GM21737 (cell line): ENCODE results near the gene SLC34A1.
A peak's percentile ranks its signal among the peaks of the same experiment; 100 is the strongest.
"Not testable (repeated sequence)": the region's sequence is repeated elsewhere in the genome, so short reads cannot be mapped to it uniquely, and the experiment has no call there.

Source experiments
- ATAC-seq: cut with Tn5 transposase; IDR thresholded peaks from one replicate; pipeline ENCODE4 v1.9.1; 2021; ENCODE audit warnings: mild to moderate bottlenecking, moderate library complexity; ENCODE audit not compliant: unreplicated experiment

Gene SLC34A1

GRCh38 chr5:177405312-177405711, 21.1 kb downstream of the SLC34A1 start:
- ATAC-seq = no peak

- ATAC-seq = no peak
Observed at GRCh38 chr5:177405805-177406204, 21.6 kb downstream of the SLC34A1 start.

GRCh38 chr5:177409043-177409801, 25.0 kb downstream of the SLC34A1 start, which contains the start of gene F12:
F12 (minus strand) TSS chr5:177409564; CDS start chr5:177409527, 37 bp downstream.
- ATAC-seq = no peak

DNA sequence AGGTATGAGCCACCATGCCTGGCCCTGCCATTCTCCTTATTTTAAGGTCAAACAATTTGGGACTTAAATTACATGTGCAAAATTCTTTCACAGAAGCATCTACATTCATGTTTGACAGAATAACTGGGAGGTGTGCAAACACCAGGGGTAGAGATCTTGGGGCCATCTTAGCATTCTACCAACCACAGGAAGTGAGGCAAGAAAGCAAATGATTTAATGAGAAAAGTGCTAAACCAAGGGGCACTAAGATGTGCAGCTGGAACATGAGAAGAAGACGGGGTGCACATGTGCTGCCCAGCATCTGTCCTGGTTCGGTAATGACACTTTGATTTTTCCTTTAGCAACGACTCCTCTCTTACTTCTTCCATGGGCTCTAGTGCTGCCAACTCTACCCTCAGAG, 26.3 kb downstream of the SLC34A1 start:
- no peak for ATAC-seq

DNA sequence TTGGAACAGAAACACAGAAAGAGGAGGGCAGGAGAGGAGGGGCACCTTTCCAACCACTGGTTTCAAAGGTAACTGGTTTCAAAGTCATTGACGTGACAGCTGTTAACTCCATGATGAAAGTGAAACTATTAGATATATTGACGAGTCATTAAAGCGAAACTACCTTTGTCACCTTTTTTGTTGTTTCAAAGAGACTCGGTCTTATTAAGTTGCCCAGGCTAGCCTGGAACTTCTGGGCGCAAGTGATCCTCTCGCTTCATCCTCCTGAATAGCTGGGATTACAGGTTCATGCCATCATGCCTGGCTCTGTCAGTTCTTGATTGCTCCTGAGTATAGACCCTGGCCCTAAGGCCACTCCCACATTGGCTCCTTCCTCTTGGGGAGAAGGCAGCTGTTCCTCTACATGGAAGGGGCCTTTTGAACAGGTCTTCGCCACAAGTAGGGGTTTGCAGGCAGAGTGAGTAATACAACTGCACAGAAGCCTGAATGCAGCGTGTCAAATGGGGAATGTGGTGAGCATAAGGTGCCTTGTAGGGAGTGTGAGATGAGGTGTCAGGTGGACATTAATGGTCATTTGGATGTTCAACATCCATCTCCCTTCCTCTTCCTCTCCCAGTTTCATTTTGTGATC, 28.5 kb downstream of the SLC34A1 start:
- peak; percentile 55 for ATAC-seq

DNA sequence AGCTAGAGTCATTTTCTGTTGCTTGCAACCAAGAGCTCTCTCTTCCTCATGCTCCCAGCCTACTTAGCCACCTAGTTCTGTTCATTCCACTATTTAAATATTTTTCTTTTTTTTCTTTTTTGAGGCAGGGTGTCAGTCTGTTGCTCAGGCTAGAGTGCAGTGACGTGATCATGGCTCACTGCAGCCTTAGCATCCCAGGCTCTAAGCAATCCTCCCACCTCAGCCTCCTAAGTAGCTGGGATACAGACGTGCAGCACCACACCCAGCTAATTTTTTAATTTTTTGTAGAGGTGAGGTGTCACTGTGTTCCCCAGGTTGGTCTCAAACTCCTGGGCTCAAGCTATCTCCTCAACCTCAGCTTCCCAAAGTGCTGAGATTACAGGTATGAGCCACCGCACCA, 30.2 kb downstream of the SLC34A1 start:
- no peak for ATAC-seq

DNA sequence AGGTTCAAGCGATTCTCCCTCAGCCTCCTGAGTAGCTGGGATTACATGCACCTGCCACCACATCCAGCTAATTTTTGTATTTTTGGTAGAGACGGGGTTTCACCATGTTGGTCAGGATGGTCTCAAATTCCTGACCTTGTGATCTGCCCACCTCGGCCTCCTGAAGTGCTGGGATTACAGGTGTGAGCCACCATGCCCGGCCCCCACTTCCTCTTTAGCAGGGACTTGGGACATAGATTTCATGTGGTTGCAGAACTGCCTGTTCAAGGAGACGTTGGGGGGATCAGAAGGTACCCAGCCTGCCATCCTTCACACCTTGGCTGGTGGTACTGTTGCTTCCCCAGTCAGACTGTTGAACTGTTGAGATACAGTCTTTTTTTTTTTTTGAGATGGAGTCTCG, 32.8 kb downstream of the SLC34A1 start:
- not testable (repeated sequence) for ATAC-seq

DNA sequence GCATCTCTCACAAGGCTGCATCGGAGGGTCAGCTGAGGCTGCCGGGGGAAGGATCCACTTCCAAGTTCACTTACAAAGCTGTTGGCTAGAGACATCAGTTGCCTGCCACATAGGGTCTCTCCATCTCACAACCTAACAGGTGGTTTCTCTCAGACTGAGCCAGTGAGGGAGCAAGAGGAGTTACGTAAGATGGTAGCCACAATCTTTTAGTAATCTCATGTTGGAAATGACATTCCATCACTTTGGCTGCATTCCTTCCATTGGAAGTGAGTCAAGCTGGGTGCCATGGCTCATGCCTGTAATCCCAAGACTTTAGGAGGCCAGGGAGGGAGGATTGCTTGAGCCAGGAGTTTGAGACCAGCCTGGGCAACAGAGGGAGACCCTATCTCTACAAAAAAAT, 34.8 kb downstream of the SLC34A1 start:
- no peak for ATAC-seq

GRCh38 chr5:177420472-177420871, 36.2 kb downstream of the SLC34A1 start:
- not testable (repeated sequence) for ATAC-seq

DNA sequence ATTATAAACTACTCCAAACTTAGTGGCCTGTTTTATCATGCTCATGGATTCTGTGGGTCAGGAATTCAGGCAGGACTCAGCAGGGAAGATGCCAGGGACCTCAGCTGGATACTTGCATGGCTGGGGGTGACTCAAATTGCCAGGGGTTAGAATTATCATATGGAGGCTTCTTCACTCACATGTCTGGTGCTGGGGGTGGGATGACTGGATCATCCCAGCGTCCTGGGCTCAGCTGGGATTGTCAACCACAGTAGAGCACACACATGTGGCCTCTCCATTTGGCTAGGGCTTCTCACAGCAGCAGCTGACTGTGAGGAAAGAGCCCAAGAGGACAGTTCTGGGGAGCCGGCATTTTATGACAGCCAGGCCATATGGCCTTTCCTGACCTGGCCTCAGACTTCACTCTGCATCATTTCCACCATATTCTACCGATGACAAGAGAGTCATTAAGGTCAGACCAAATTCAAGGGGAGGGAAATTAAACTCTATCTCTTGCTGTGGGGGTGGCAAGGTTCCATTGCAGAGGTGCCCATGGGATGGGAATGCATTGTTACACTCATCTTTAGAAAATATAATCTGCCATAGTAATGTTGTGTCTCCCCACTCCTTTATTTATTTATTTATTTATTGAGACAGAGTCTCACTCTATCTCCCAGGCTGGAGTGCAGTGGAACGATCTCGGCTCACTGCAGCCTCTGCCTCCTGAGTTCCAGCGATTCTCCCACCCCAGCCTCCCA, 37.0 kb downstream of the SLC34A1 start:
- no peak for ATAC-seq

DNA sequence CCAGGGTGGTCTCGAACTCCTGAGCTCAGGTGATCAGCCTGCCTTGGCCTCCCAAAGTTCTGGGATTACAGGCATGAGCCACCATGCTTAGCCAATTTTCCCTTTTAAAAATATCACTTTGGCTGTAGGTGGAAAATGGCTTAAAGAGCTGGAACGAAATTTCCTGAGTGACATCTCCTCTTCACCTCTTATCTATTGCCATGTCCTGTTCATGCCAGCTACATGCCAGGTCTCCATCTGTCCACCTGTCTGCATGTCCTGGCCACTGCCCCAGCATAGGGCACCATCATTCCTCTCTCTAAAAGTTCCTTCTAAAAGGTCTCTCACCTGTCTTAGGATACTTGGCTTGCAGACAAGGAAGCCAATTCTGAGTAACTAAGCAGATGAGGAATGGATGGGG, 39.4 kb downstream of the SLC34A1 start:
- no peak for ATAC-seq

- no peak for ATAC-seq
Observed at GRCh38 chr5:177425196-177425800, 41.1 kb downstream of the SLC34A1 start.

DNA sequence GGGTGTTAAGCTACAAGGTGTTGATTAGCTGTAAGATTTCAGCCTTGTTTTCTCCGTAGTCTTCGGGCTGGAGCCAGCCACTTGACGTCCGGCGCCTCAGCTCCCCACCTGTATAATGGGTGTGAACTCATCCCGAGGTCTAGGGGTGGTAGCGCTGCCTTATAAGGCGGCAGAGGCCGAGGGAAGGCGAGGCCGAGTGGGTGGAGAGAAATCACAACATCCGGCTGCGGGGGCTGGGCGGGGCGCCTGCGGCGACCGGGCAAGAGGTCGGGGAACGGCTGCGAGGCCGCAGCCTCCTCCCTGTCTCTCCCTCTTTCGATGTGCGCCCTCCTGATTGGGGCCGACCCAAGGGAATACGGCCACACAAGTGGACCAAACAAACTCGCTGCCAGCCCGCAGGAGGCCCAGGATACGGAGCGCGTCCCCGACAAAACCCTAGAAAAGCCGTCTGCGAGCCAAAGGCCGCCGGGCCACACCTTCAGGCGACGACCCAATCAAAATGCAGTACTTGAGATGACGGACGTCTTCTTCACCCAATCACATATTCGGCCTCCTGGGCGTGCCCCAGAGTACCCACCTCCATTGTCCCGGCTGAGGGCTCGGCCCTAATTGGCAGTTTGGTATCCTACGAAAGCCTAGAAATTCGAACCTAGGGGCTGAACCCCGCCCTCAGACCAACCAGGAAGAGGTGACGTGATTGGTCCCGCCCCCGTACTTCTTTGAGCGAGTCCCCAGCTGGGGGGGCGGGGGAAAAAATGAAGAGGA, 41.7 kb downstream of the SLC34A1 start:
- ATAC-seq = peak; percentile 72

DNA sequence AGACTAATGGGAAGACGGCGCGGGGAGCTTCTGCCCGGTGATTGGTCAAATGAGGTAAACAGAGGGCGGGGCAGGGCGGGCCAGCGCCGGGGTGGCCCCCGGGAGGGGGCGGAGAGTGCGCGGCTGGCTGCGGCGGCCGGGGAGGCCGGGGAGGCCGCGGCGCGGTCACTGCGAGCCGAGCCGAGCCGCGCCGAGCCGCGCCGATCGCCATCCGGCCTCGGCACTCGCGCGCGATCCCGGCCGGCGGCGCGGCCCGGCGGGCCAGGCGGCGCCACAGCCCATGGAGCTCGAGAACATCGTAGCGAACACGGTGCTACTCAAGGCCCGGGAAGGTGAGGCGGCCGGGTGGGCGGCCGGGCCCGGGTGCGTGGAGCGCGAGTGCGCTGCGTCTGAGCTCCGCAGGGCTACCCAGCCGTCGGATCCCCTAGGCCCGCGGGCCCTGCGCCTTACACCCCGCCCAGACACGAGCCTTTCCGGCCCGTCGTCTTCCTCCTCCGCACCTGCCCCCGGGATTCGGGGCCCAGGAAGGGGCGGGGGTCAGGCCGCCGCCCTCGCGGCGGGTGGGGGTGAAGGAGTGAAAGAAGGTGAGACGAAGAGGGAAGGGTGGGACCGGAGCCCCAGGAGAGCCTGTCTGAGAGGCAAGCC, 42.5 kb downstream of the SLC34A1 start, which contains the start of gene GRK6:
Gene GRK6, plus strand, starts transcription at position 111 of the 645 bp plus-strand sequence. Its CDS starts 170 bp downstream, at position 281.
- ATAC-seq = peak; percentile 12

DNA sequence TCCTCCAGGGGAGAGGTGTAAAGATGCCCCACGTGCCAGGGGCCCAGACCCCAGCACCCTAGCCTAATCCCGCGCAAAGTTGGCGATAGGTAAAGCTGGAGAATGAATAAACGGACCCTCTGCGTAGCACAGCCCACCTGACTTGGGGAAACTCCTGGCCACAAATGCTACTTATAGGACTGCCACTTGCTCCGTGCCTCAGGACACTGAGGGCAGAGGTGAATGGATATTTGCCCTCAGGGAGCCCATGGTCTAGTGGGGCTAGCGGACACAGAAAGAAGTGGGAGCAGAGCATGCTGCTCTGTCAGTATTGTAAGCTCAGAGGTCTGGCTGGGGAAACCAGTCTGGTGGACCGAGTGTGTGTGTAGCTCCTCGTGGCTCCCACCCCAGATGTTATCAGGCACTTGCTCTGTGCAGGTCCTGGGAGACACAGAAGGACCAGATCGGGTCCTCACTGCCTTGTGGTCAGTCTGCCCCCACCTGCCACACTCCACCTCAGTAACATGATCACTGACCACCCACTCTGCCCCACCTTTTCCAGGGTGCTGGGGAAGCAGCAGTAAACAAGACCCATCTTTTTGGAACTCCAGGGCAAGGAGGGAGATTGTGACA, 43.1 kb downstream of the SLC34A1 start:
- ATAC-seq = no peak

DNA sequence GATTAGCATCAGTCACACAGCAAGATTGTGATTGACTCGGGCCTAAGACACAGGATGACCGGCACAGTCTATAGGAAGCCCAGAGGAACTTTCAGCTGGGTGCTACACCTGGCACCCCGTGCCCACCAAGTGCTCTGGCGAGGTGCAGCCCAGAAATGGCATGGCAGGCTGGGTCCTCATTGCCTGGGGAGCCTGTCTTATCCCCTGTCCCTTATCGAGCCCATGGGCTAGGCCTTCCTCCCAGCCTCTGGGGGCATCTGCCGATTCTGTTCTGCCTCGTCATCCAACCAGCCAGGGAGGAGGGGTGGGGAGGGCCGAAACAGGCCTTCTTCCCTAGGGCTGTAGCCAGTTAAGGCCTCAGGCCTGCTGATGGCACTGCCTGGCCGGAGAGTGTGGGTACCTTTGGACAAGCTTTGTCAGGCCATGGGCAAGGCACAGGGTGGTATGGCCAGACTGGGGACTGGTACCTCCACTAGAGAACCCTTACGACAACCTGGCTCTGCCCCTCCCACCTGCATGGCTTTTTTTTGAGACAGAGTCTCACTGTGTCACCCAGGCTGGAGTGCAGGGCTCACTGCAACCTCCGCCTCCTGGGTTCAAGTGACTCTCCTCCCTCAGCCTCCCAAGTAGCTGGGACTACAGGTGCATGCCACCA, 43.8 kb downstream of the SLC34A1 start:
- ATAC-seq = no peak

GRCh38 chr5:177428574-177429217, 44.5 kb downstream of the SLC34A1 start:
- ATAC-seq = no peak

- ATAC-seq = no peak
Observed at GRCh38 chr5:177429248-177430040, 45.2 kb downstream of the SLC34A1 start.
